Keratinocyte (primary cell): ENCODE measurements around the gene ALAS2. TPM values are rescaled to one million over a fixed set of nuclear protein-coding genes. Genes with fewer than 3 reads are reported as not detected.

Experiments
- DNase-seq: peaks from one replicate; pipeline ENCODE4 v3.0.0-alpha.2; 2011; ENCODE audit warnings: low read depth, missing footprints, low spot score
- FAIRE-seq: peaks from 2 replicates; lab custom pipeline; 2011; peaks lifted over from hg19 to GRCh38; lab: Jason Lieb, UNC
- H2AFZ ChIP-seq: 2 replicates; pipeline ENCODE4 v1.6.0; 2012; ENCODE audit warnings: low read length, control low read depth, inconsistent platforms; ENCODE audit not compliant: control insufficient read depth
- H3K27ac ChIP-seq: 2 replicates; pipeline ENCODE4 v1.5.1; 2011; ENCODE audit warnings: low read length; ENCODE audit not compliant: control insufficient read depth, insufficient read depth
- H3K27me3 ChIP-seq: 3 replicates; pipeline ENCODE4 v1.6.0; 2011; ENCODE audit warnings: low read length; ENCODE audit not compliant: control insufficient read depth, insufficient read depth; ENCODE audit errors: extremely low read depth
- H3K36me3 ChIP-seq, 2 experiments: 2 replicates in 1 of 2; 3 replicates in 1 of 2; pipeline ENCODE4 v1.5.1; 2011; ENCODE audit warnings: low read length in 2 of 2, mild to moderate bottlenecking in 1 of 2; ENCODE audit not compliant: control insufficient read depth in 2 of 2, insufficient read depth in 2 of 2; ENCODE audit errors: extremely low read depth in 1 of 2
- H3K4me1 ChIP-seq: 3 replicates; pipeline ENCODE4 v1.5.1; 2011; ENCODE audit warnings: low read length; ENCODE audit not compliant: control insufficient read depth, insufficient read depth; ENCODE audit errors: extremely low read depth
- H3K4me2 ChIP-seq: 3 replicates; pipeline ENCODE4 v1.6.0; 2011; ENCODE audit warnings: low read depth, low read length; ENCODE audit not compliant: control insufficient read depth, insufficient read depth; ENCODE audit errors: extremely low read depth
- H3K4me3 ChIP-seq, 3 experiments: fragments of 200-600 bp in 1 of 3; sonication (generic) in 1 of 3; 2 replicates in 2 of 3; 3 replicates in 1 of 3; pipeline ENCODE4 v1.5.1; 2011 to 2016; ENCODE audit warnings: low read length in 3 of 3, mild to moderate bottlenecking in 3 of 3, control low read depth in 2 of 3, inconsistent platforms in 1 of 3, low read depth in 1 of 3, mixed read lengths in 1 of 3, mixed run types in 1 of 3, moderate library complexity in 1 of 3; ENCODE audit not compliant: control insufficient read depth in 2 of 3, insufficient read depth in 2 of 3; ENCODE audit errors: extremely low read depth in 1 of 3
- H3K79me2 ChIP-seq: 2 replicates; pipeline ENCODE4 v1.6.0; 2012; ENCODE audit warnings: low read length; ENCODE audit not compliant: control insufficient read depth, insufficient read depth
- H3K9ac ChIP-seq: 3 replicates; pipeline ENCODE4 v1.6.0; 2011; ENCODE audit warnings: low read length; ENCODE audit not compliant: control insufficient read depth, insufficient read depth; ENCODE audit errors: extremely low read depth
- H3K9me1 ChIP-seq: 3 replicates; pipeline ENCODE4 v1.6.0; 2011; ENCODE audit warnings: low read length; ENCODE audit not compliant: control insufficient read depth, insufficient read depth; ENCODE audit errors: extremely low read depth
- H3K9me3 ChIP-seq: 2 replicates; pipeline ENCODE4 v1.5.1; 2012; ENCODE audit warnings: low read depth, low read length; ENCODE audit not compliant: control insufficient read depth
- H4K20me1 ChIP-seq: 3 replicates; pipeline ENCODE4 v1.6.0; 2011; ENCODE audit warnings: low read length; ENCODE audit not compliant: control insufficient read depth, insufficient read depth; ENCODE audit errors: extremely low read depth
- EZH2 ChIP-seq: IDR thresholded peaks from one replicate; pipeline ENCODE4 v1.6.1; 2012; ENCODE audit warnings: inconsistent platforms, mild to moderate bottlenecking, low read length, moderate library complexity
- dilution Hi-C: fragments of 300-500 bp; cut with MboI; formaldehyde crosslinking; loops from one replicate; pipeline ENCODE4 v1.7.0; 2020; ENCODE audit warnings: low sequenced_read_pairs; ENCODE audit not compliant: extremely low pct_ligation_motif_present
- polyA plus RNA-seq, 5 experiments: library from polyadenylated mRNA; depleted of rRNA in 3 of 5; stranded (reverse) in 3 of 5; stranded (forward) in 1 of 5; unstranded in 1 of 5; fragments of >200 nt; gene quantifications; 1 replicate in 1 of 5; 2 replicates in 3 of 5; 3 replicates in 1 of 5; pipeline versions ENCODE4 v1.2.1 to v1.2.3, GENCODE V29; 2011 to 2012; ENCODE audit warnings: missing spikeins in 2 of 5, low read depth in 1 of 5, low replicate concordance in 1 of 5
- TF ChIP-seq, protein P1 (sequence below), 3 experiments: IDR thresholded peaks in 1 of 3; conservative IDR thresholded peaks in 1 of 3; optimal IDR thresholded peaks in 1 of 3; 2 replicates in 2 of 3; 3 replicates in 1 of 3; pipeline versions ENCODE3 to v1.5.1; 2011; ENCODE audit warnings: low read length in 3 of 3, mild to moderate bottlenecking in 3 of 3, moderate library complexity in 2 of 3, control low read depth in 1 of 3, inconsistent platforms in 1 of 3; ENCODE audit not compliant: insufficient read depth in 2 of 3; ENCODE audit errors: extremely low read depth in 1 of 3

ALAS2 gene
- polyA plus RNA-seq, 1 donor (not counting 4 experiments of a cell fraction or from before 2014, with no cell fraction given): not detected

DNA sequence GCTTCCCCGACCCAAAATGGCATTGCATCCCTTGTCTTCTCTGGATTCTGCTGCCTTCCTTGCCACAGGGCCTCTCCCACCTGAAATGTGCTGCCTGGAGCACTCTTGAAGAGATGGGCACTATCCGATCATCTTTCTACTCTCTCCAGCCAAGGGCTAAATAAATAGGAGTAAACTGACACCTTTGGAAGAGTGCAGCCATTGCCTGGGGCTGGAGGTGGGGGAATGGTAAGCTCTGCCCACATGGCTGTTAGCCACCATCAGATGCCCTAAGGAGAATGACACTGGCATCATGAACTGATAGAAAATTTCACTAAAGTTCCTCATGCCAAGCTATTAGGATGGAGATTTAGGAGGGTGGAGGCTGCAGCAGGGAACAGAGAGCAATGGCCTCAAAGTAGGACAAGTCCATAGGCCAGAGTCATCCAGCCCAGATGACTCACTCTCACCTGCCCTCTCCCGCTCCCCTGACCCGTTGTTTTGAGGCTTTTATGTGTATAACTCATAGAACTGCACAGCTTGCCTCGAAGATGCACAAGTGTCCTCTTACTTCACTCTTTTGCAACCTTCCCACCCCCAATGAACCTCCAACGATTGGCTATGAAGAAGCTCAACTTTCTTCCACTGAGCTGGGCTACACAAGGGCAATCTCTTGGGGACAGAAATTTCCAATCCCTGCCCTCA, 36.0 kb downstream of the ALAS2 start:
- H3K9me1 ChIP-seq: no peaks in the 10 kb centered on the region
- no peak overlapping the region for H2AFZ ChIP-seq
- H3K4me2 ChIP-seq: no peak overlapping the region
- no peaks in the 10 kb centered on the region for H3K36me3 ChIP-seq
- no peaks in the 10 kb centered on the region for H3K27me3 ChIP-seq
- H3K9me3 ChIP-seq: no peaks in the 10 kb centered on the region
- no peak for DNase-seq
- no peaks in the 10 kb centered on the region for H3K79me2 ChIP-seq
- H3K9ac ChIP-seq: no peak overlapping the region
- H4K20me1 ChIP-seq: no peaks in the 10 kb centered on the region
- H3K4me1 ChIP-seq: peaks cover 2% of the 10 kb centered on the region
- no peak overlapping the region for H3K4me3 ChIP-seq
- TF ChIP-seq EZH2: no peak
- TF ChIP-seq, protein P1, sequence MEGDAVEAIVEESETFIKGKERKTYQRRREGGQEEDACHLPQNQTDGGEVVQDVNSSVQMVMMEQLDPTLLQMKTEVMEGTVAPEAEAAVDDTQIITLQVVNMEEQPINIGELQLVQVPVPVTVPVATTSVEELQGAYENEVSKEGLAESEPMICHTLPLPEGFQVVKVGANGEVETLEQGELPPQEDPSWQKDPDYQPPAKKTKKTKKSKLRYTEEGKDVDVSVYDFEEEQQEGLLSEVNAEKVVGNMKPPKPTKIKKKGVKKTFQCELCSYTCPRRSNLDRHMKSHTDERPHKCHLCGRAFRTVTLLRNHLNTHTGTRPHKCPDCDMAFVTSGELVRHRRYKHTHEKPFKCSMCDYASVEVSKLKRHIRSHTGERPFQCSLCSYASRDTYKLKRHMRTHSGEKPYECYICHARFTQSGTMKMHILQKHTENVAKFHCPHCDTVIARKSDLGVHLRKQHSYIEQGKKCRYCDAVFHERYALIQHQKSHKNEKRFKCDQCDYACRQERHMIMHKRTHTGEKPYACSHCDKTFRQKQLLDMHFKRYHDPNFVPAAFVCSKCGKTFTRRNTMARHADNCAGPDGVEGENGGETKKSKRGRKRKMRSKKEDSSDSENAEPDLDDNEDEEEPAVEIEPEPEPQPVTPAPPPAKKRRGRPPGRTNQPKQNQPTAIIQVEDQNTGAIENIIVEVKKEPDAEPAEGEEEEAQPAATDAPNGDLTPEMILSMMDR (optimal IDR thresholded peaks at IDR 0.05 in 1 of 3, IDR thresholded peaks at IDR 0.05 in 1 of 3, conservative IDR thresholded peaks at IDR 0.05 in 1 of 3; ENCODE audit: extremely low read depth in 1 of 3, insufficient read depth in 2 of 3, low read length in 3 of 3): no peak
- no peak for FAIRE-seq
- dilution Hi-C loops: no loop called here
- no peak overlapping the region for H3K27ac ChIP-seq

DNA sequence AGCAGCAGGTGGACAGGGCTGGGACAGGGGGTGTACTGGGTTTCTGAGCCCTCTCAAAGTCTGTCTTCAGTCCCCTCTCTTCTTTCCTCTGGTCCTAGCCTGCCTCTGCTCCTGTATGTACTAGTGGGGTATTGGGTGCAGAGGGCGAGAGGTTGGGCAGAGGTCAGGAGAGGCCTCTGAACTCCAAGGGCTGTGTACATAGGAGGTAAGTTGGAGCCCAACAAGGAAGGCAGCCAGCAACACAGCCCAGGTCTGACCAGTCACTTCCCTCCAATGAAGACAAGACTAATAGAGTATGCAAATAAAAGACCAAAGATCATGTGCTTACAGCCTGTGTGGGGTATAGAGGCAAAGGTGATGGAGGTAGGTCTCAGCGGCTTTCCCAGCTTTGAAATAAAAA, 36.7 kb downstream of the ALAS2 start, which contains the start of gene PFKFB1:
Gene PFKFB1 (minus strand): TSS at position 90 of the 400 bp plus-strand sequence. CDS start 181 bp downstream, outside the sequence.
- no peaks in the 10 kb centered on the region for H3K27me3 ChIP-seq
- no peak for DNase-seq
- H3K27ac ChIP-seq: no peak within 1 kb of the TSS
- TF ChIP-seq, protein P1 (optimal IDR thresholded peaks at IDR 0.05 in 1 of 3, IDR thresholded peaks at IDR 0.05 in 1 of 3, conservative IDR thresholded peaks at IDR 0.05 in 1 of 3; ENCODE audit: extremely low read depth in 1 of 3, insufficient read depth in 2 of 3, low read length in 3 of 3): no peak
- TF ChIP-seq EZH2: no peak
- H3K9me1 ChIP-seq: no peaks in the 10 kb centered on the region
- no peak for FAIRE-seq
- H3K4me1 ChIP-seq: no peaks in the 10 kb centered on the region
- H3K9me3 ChIP-seq: no peaks in the 10 kb centered on the region
- no peaks in the 10 kb centered on the region for H3K36me3 ChIP-seq
- dilution Hi-C loops: no loop called here
- no peak within 1 kb of the TSS for H3K4me3 ChIP-seq
- H4K20me1 ChIP-seq: no peaks in the 10 kb centered on the region
- no peak within 1 kb of the TSS for H3K4me2 ChIP-seq
- no peak within 1 kb of the TSS for H2AFZ ChIP-seq
- H3K79me2 ChIP-seq: no peaks in the 10 kb centered on the region
- H3K9ac ChIP-seq: no peak within 1 kb of the TSS
